ENCODE data around the gene C6orf15. TPM values are rescaled to one million over a fixed set of nuclear protein-coding genes. Genes with fewer than 3 reads are reported as not detected.
"Not testable (repeated sequence)": the region's sequence is repeated elsewhere in the genome, so short reads cannot be mapped to it uniquely, and the experiment has no call there.

C6orf15 gene
- total RNA-seq, 1 experiment from 2014 or later: not detected

DNA sequence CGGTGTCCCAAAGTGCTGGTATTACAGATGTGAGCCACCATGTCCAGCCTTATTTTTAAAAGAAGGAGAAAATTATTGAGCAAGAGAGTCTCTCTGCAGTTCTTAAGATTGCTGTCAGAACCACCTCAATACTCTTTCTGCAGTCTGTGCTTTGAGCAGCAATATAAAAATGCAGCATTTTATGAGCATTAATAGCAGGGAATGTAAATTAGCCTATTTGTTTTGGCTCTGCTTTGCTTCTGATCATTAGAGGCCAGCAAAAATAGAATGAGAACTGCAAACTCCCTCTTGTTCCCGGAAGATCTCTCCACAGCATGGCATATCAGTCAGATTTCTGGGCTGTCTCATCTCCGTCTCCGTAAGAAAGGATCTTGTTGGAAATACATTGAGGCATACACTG lies 35.8 kb downstream of the C6orf15 start:
- Histone ChIP-seq H3K9me3 (ENCODE audit: low read length) (no peaks in the 10 kb centered on the region), H3K4me2 (ENCODE audit: low read depth, low read length, poor library complexity, severe bottlenecking) (no peak overlapping the region), H4K20me1 (ENCODE audit: insufficient read depth, low read depth, low read length) (no peaks in the 10 kb centered on the region), H3K27me3 (ENCODE audit: low read length) (no peaks in the 10 kb centered on the region), H3K27ac (ENCODE audit: low read length) (no peak overlapping the region), H3K9me2 (replicated peaks; ENCODE audit: insufficient read depth, low read length) (no peaks in the 10 kb centered on the region), H3K4me3 (ENCODE audit: low read length) (no peak overlapping the region), H3K36me3 (ENCODE audit: insufficient read depth, low read length) (no peaks in the 10 kb centered on the region), H3K79me2 (ENCODE audit: low read length) (no peaks in the 10 kb centered on the region), H2AFZ (ENCODE audit: low read length) (no peak overlapping the region), H3K9ac (ENCODE audit: low read length) (no peak overlapping the region), H3K4me1 (ENCODE audit: low read length) (no peaks in the 10 kb centered on the region; the same call in 1 of the 2 replicates)
- DNase-seq: no peak

DNA sequence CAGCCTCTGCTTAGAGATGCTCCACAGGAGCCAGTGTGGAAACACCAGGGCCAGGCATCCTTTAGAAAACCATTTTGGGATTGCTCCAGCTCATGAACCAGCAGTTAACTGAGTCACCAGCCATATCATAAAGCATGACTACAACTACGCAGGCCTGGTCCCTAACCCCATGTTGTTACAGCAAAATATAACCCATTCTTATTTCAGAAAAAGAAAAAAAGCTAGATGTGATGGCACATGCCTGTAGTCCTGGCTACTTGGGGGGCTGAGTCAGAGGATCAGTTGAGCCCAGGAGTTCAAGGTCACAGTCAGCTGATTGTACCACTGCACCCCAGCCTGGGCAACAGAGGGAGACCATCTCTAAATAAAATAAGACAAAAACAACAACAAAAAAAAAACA lies 36.8 kb downstream of the C6orf15 start:
- H3K4me2 ChIP-seq (ENCODE audit: low read depth, low read length, poor library complexity, severe bottlenecking): no peak overlapping the region
- H3K4me1 ChIP-seq (ENCODE audit: low read length): no peaks in the 10 kb centered on the region; the same call in 1 of the 2 replicates
- H2AFZ ChIP-seq (ENCODE audit: low read length): no peak overlapping the region
- H3K9me3 ChIP-seq (ENCODE audit: low read length): no peaks in the 10 kb centered on the region
- H4K20me1 ChIP-seq (ENCODE audit: insufficient read depth, low read depth, low read length): no peaks in the 10 kb centered on the region
- H3K4me3 ChIP-seq (ENCODE audit: low read length): no peak overlapping the region
- no peaks in the 10 kb centered on the region for H3K79me2 ChIP-seq (ENCODE audit: low read length)
- no peaks in the 10 kb centered on the region for H3K9me2 ChIP-seq (replicated peaks; ENCODE audit: insufficient read depth, low read length)
- DNase-seq: no peak
- no peaks in the 10 kb centered on the region for H3K36me3 ChIP-seq (ENCODE audit: insufficient read depth, low read length)
- no peak overlapping the region for H3K9ac ChIP-seq (ENCODE audit: low read length)
- H3K27ac ChIP-seq (ENCODE audit: low read length): no peak overlapping the region
- no peaks in the 10 kb centered on the region for H3K27me3 ChIP-seq (ENCODE audit: low read length)

DNA sequence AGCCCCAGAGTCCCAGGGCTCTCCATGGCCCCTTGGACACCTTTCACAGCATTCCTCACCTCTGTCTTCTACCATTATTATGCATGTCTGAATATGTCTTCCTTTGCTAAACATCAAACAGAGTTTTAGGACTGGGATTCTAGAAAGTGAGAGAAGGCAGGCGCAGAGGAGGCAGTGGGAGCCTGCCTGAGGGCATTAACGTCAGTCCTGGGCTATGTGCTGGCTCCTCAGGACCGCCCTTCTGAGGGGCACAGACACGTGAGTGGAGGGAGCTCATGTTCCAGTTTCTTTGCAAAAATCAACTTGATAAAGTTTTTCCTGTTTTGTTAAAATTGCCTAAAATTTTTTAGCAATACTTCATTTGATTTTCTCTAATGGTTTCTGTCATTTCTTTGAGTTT lies 38.0 kb downstream of the C6orf15 start:
- Histone ChIP-seq H3K4me1 (ENCODE audit: low read length) (no peaks in the 10 kb centered on the region; the same call in 1 of the 2 replicates), H3K79me2 (ENCODE audit: low read length) (no peaks in the 10 kb centered on the region), H3K9ac (ENCODE audit: low read length) (no peak overlapping the region), H4K20me1 (ENCODE audit: insufficient read depth, low read depth, low read length) (no peaks in the 10 kb centered on the region), H3K36me3 (ENCODE audit: insufficient read depth, low read length) (no peaks in the 10 kb centered on the region), H3K27me3 (ENCODE audit: low read length) (no peaks in the 10 kb centered on the region), H3K27ac (ENCODE audit: low read length) (no peak overlapping the region), H3K9me2 (replicated peaks; ENCODE audit: insufficient read depth, low read length) (no peaks in the 10 kb centered on the region), H3K9me3 (ENCODE audit: low read length) (no peaks in the 10 kb centered on the region), H2AFZ (ENCODE audit: low read length) (no peak overlapping the region), H3K4me2 (ENCODE audit: low read depth, low read length, poor library complexity, severe bottlenecking) (no peak overlapping the region), H3K4me3 (ENCODE audit: low read length) (no peak overlapping the region)
- DNase-seq: no peak

DNA sequence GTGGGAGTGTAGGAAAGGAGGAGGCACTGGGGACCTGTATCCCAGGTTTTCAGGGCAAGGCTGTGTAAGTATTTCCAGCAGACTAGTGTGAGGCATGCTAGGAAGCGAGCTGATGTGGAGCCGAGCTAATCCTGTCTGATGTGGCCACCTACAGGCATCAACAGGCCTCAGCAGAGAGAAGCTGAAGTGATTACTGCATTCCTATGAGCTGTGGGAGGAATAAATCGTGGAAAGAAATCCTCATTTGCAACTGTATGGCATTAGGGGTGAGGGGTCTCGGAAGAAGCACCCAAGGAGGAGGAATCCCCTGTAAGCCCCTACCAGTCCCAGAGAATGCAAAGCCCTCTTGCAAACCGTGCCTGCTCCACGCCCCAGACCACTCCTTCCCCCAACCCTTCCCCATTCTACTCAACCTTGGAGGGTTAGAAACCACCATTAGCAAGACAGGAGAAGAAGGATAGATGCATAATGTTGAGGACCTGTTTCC lies 41.6 kb downstream of the C6orf15 start:
- H3K9ac ChIP-seq (ENCODE audit: low read length): no peak overlapping the region
- no peak overlapping the region for H3K4me2 ChIP-seq (ENCODE audit: low read depth, low read length, poor library complexity, severe bottlenecking)

DNA sequence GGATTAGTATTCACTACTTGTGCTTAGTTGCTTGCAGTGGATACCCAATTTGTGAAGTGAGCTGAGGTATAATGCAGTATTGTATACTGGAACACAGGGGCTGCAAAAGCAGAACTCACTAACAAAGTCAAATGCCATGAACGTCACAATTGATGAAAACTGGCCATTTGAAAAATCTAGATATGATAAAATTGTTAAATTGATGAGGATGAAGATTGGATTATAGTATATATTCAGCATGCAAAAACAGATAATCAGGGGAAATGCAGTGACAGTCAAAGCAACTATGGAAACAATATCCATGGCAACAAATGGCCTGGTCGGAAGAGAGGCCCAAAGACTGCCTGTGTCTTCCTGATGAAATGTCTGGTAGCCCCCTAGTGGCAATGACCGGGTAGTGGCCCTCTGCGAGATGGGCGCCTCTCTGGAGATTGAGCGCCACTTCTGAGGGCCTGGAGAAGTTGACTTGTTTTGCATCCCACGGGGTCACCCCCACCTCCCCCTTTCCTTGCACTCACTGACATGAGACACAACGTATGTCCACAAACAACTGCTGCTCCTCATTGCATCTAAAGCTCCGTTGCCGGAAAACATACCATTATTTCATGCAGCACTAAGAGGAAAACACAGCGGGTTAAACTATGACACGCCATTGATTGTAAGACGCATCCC lies 43.6 kb downstream of the C6orf15 start:
- DNase-seq: peak; percentile 92
- Histone ChIP-seq H3K27ac (ENCODE audit: low read length) (no peak overlapping the region), H4K20me1 (ENCODE audit: insufficient read depth, low read depth, low read length) (no peaks in the 10 kb centered on the region), H3K79me2 (ENCODE audit: low read length) (no peaks in the 10 kb centered on the region), H3K9ac (ENCODE audit: low read length) (no peak overlapping the region), H3K4me1 (ENCODE audit: low read length) (no peaks in the 10 kb centered on the region), H3K9me3 (ENCODE audit: low read length) (no peaks in the 10 kb centered on the region), H3K36me3 (ENCODE audit: insufficient read depth, low read length) (no peaks in the 10 kb centered on the region), H2AFZ (ENCODE audit: low read length) (no peak overlapping the region), H3K4me3 (ENCODE audit: low read length) (no peak overlapping the region), H3K27me3 (ENCODE audit: low read length) (no peaks in the 10 kb centered on the region), H3K9me2 (replicated peaks; ENCODE audit: insufficient read depth, low read length) (no peaks in the 10 kb centered on the region), H3K4me2 (ENCODE audit: low read depth, low read length, poor library complexity, severe bottlenecking) (no peak overlapping the region)

More for the DNA sequence above, 41.6 kb downstream of the C6orf15 start:
- no peaks in the 10 kb centered on the region for H3K9me3 ChIP-seq (ENCODE audit: low read length)
- H3K27me3 ChIP-seq (ENCODE audit: low read length): no peaks in the 10 kb centered on the region
- H3K9me2 ChIP-seq (replicated peaks; ENCODE audit: insufficient read depth, low read length): no peaks in the 10 kb centered on the region
- H3K4me3 ChIP-seq (ENCODE audit: low read length): no peak overlapping the region
- H3K79me2 ChIP-seq (ENCODE audit: low read length): no peaks in the 10 kb centered on the region
- peak; percentile 60 for DNase-seq
- no peak overlapping the region for H3K27ac ChIP-seq (ENCODE audit: low read length)
- H2AFZ ChIP-seq (ENCODE audit: low read length): no peak overlapping the region
- no peaks in the 10 kb centered on the region for H3K4me1 ChIP-seq (ENCODE audit: low read length)
- H3K36me3 ChIP-seq (ENCODE audit: insufficient read depth, low read length): no peaks in the 10 kb centered on the region
- no peaks in the 10 kb centered on the region for H4K20me1 ChIP-seq (ENCODE audit: insufficient read depth, low read depth, low read length)

DNA sequence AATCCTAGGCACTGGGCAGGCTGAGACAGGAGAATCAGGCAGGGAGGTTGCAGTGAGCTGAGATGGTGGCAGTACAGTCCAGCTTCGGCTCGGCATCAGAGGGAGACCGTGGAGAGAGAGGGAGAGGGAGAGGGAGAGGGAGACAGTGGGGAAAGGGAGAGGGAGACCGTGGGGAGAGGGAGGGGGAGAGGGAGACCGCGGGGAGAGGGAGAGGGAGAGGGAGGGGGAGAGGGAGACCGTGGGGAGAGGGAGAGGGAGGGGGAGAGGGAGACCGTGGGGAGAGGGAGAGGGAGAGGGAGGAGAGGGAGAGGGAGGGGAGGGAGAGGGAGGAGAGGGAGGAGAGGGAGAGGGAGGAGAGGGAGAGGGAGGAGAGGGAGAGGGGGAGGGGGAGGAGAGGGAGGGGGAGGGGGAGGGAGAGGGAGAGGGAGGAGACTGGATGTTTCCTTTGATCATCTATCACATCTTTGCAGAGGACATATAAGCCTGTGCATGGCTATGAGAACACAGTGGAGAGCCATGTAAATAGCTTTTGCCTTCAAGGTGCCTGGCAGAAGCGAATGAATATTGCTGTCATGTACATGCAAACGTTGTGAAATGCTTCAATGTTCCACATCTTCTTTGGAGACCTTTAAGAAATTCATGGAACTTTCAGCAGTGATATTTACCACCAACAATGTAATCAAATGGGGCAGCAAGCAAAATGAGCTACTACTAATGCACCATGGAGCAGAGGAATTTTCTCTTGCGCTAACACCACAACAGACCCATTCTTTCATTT lies 44.3 kb downstream of the C6orf15 start:
- H3K27ac ChIP-seq (ENCODE audit: low read length); H2AFZ ChIP-seq (ENCODE audit: low read length); H4K20me1 ChIP-seq (ENCODE audit: insufficient read depth, low read depth, low read length); H3K9me2 ChIP-seq (replicated peaks; ENCODE audit: insufficient read depth, low read length); H3K4me1 ChIP-seq (ENCODE audit: low read length); H3K9ac ChIP-seq (ENCODE audit: low read length); H3K4me3 ChIP-seq (ENCODE audit: low read length); H3K79me2 ChIP-seq (ENCODE audit: low read length); H3K27me3 ChIP-seq (ENCODE audit: low read length); H3K4me2 ChIP-seq (ENCODE audit: low read depth, low read length, poor library complexity, severe bottlenecking); H3K9me3 ChIP-seq (ENCODE audit: low read length); DNase-seq; H3K36me3 ChIP-seq (ENCODE audit: insufficient read depth, low read length): not testable (repeated sequence)

DNA sequence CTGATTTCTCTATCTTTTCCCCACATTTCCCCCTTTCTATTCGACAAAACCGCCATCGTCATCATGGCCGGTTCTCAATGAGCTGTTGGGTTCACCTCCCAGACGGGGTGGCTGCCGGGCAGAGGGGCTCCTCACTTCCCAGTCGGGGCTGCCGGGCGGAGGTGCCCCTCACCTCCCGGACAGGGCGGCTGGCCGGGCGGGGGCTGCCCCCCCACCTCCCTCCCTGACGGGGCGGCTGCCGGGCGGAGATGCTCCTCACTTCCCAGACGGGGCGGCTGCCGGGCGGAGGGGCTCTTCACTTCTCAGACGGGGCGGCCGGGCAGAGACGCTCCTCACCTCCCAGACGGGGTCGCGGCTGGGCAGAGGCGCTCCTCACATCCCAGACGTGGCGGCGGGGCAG lies 45.3 kb downstream of the C6orf15 start:
- not testable (repeated sequence) for H3K4me2 ChIP-seq (ENCODE audit: low read depth, low read length, poor library complexity, severe bottlenecking); H3K79me2 ChIP-seq (ENCODE audit: low read length); H3K27me3 ChIP-seq (ENCODE audit: low read length); H3K4me3 ChIP-seq (ENCODE audit: low read length); H3K27ac ChIP-seq (ENCODE audit: low read length); H3K4me1 ChIP-seq (ENCODE audit: low read length); H3K9ac ChIP-seq (ENCODE audit: low read length); DNase-seq; H3K9me3 ChIP-seq (ENCODE audit: low read length); H4K20me1 ChIP-seq (ENCODE audit: insufficient read depth, low read depth, low read length); H3K9me2 ChIP-seq (replicated peaks; ENCODE audit: insufficient read depth, low read length); H2AFZ ChIP-seq (ENCODE audit: low read length); H3K36me3 ChIP-seq (ENCODE audit: insufficient read depth, low read length)

DNA sequence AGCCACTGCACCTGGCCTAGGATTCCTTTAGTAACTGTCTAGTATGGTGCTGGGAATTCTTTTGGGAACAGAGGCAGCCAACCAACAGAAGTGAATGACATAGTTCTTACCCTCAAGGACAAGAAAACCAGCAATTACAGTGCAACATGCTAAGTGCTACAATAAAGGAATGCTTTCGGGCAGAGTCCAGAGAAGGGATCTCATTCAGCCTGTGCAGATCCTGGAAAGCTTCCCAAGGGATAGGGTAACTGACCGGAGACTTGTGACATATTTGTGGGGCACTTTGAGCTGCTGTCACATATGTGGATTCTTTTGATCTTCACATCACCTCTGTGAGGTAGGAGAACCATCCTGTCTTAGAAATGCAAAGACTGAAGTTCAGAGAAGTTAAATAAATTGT lies 46.8 kb downstream of the C6orf15 start:
- Histone ChIP-seq H3K4me1 (ENCODE audit: low read length) (no peaks in the 10 kb centered on the region), H3K79me2 (ENCODE audit: low read length) (no peaks in the 10 kb centered on the region), H4K20me1 (ENCODE audit: insufficient read depth, low read depth, low read length) (no peaks in the 10 kb centered on the region), H3K36me3 (ENCODE audit: insufficient read depth, low read length) (no peaks in the 10 kb centered on the region), H3K27me3 (ENCODE audit: low read length) (no peaks in the 10 kb centered on the region), H3K4me3 (ENCODE audit: low read length) (no peak overlapping the region), H3K9me3 (ENCODE audit: low read length) (no peaks in the 10 kb centered on the region), H3K27ac (ENCODE audit: low read length) (no peak overlapping the region), H2AFZ (ENCODE audit: low read length) (no peak overlapping the region), H3K4me2 (ENCODE audit: low read depth, low read length, poor library complexity, severe bottlenecking) (no peak overlapping the region), H3K9me2 (replicated peaks; ENCODE audit: insufficient read depth, low read length) (no peaks in the 10 kb centered on the region), H3K9ac (ENCODE audit: low read length) (no peak overlapping the region)
- DNase-seq: no peak
